AG09309 (cell line): Measurements from ENCODE around the gene RASGRF1.

ENCODE experiments used
- DNase-seq: peaks from one replicate; pipeline ENCODE4 v3.0.0-alpha.2; 2010; ENCODE audit warnings: low read depth
- H3K4me3 ChIP-seq: 2 replicates; pipeline ENCODE4 v1.5.1; 2011; ENCODE audit warnings: mild to moderate bottlenecking, low read depth, low read length, moderate library complexity; ENCODE audit not compliant: control insufficient read depth
- CTCF ChIP-seq: IDR thresholded peaks from 2 replicates; pipeline ENCODE4 v1.5.1; 2011; ENCODE audit warnings: mild to moderate bottlenecking, low read depth, low read length, inconsistent platforms; ENCODE audit not compliant: insufficient read depth, control insufficient read depth; ENCODE audit errors: missing control alignments

Gene RASGRF1

GRCh38 chr15:79082363-79083070 is 8.1 kb downstream of the RASGRF1 start:
- H3K4me3 ChIP-seq, result no peak overlapping the region
- no peak for DNase-seq
- no peak for TF ChIP-seq CTCF

- H3K4me3 ChIP-seq, result no peak overlapping the region
- no peak for DNase-seq
- TF ChIP-seq CTCF, result no peak
Measured at GRCh38 chr15:79078763-79079410, 11.7 kb downstream of the RASGRF1 start.

GRCh38 chr15:79078003-79078402 is 12.6 kb downstream of the RASGRF1 start:
- TF ChIP-seq CTCF, result no peak
- DNase-seq, result no peak
- H3K4me3 ChIP-seq, result no peak overlapping the region

GRCh38 chr15:79076661-79077060 is 13.9 kb downstream of the RASGRF1 start:
- DNase-seq, result no peak
- TF ChIP-seq CTCF, result no peak
- H3K4me3 ChIP-seq, result no peak overlapping the region

GRCh38 chr15:79075256-79075655 is 15.3 kb downstream of the RASGRF1 start:
- H3K4me3 ChIP-seq, result no peak overlapping the region
- no peak for DNase-seq
- TF ChIP-seq CTCF, result no peak

GRCh38 chr15:79073336-79073735 is 17.2 kb downstream of the RASGRF1 start:
- no peak overlapping the region for H3K4me3 ChIP-seq
- no peak for TF ChIP-seq CTCF
- no peak for DNase-seq

- TF ChIP-seq CTCF, result no peak
- DNase-seq, result peak; percentile 10
Measured at GRCh38 chr15:79071901-79072300, 18.7 kb downstream of the RASGRF1 start.

More at GRCh38 chr15:79071901-79072300, 18.7 kb downstream of the RASGRF1 start:
- no peak overlapping the region for H3K4me3 ChIP-seq
